H1 (cell line): ENCODE data around the gene HMGB1. TPM values are rescaled to one million over a fixed set of nuclear protein-coding genes. Genes with fewer than 3 reads are reported as not detected.

Experiments used
- CTCF ChIA-PET: fragments of 300-600 bp; sonication (Branson Sonifier 250); formaldehyde crosslinking; loops from one replicate; lab custom pipeline; 2021; ENCODE audit not compliant: partially characterized antibody; lab: Charles Lee
- POLR2A ChIA-PET: fragments of 300-600 bp; sonication (Branson Sonifier 250); formaldehyde crosslinking; loops from one replicate; lab custom pipeline; 2021; ENCODE audit warnings: inconsistent platforms; ENCODE audit not compliant: partially characterized antibody; lab: Charles Lee
- DNase-seq, 2 experiments: peaks; one replicate each; pipeline versions ENCODE4 v3.0.0 to v3.0.0-alpha.2; 2010 to 2022; ENCODE audit warnings: low spot score in 2 of 2, low read depth in 1 of 2, mixed read lengths in 1 of 2
- FAIRE-seq: peaks from 2 replicates; lab custom pipeline; 2011; peaks lifted over from hg19 to GRCh38; lab: Jason Lieb, UNC
- H2AFZ ChIP-seq: 2 replicates; pipeline ENCODE4 v1.8.1; 2012; ENCODE audit warnings: low read length, inconsistent platforms
- H2AK5ac ChIP-seq: 2 replicates; pipeline ENCODE4 v1.6.1; 2013; ENCODE audit warnings: low read depth, low read length
- H2BK120ac ChIP-seq: replicated peaks from 2 replicates; pipeline ENCODE3; 2013; ENCODE audit warnings: low read depth, low read length, inconsistent platforms
- H2BK12ac ChIP-seq: 2 replicates; pipeline ENCODE4 v1.6.1; 2013; ENCODE audit warnings: low read depth, low read length
- H2BK15ac ChIP-seq: 2 replicates; pipeline ENCODE4 v1.6.1; 2013; ENCODE audit warnings: low read length
- H2BK20ac ChIP-seq: 2 replicates; pipeline ENCODE4 v1.6.1; 2013; ENCODE audit warnings: low read length
- H2BK5ac ChIP-seq: 2 replicates; pipeline ENCODE4 v1.6.1; 2013; ENCODE audit warnings: low read depth, low read length
- H3K14ac ChIP-seq: 2 replicates; pipeline ENCODE4 v1.6.1; 2013; ENCODE audit warnings: inconsistent platforms; ENCODE audit not compliant: insufficient read length
- H3K18ac ChIP-seq: 2 replicates; pipeline ENCODE4 v1.6.1; 2013; ENCODE audit warnings: low read length; ENCODE audit errors: extremely low read depth
- H3K23ac ChIP-seq: 2 replicates; pipeline ENCODE4 v1.6.1; 2013; ENCODE audit warnings: inconsistent platforms; ENCODE audit not compliant: insufficient read length
- H3K23me2 ChIP-seq: 2 replicates; pipeline ENCODE4 v1.6.1; 2013; ENCODE audit warnings: low read depth, low read length
- H3K27ac ChIP-seq: 2 replicates; pipeline ENCODE4 v1.6.1; 2011; ENCODE audit warnings: low read depth, low read length, inconsistent platforms
- H3K27me3 ChIP-seq, 4 experiments: replicated peaks in 1 of 4; 1 replicate in 1 of 4; 2 replicates in 3 of 4; pipeline versions ENCODE4 v1.6.1 to v1.8.1; 2011 to 2013; ENCODE audit warnings: low read length in 3 of 4, mild to moderate bottlenecking in 3 of 4, inconsistent platforms in 2 of 4, mixed read lengths in 2 of 4, moderate library complexity in 1 of 4; ENCODE audit not compliant: control insufficient read depth in 3 of 4, insufficient read depth in 3 of 4; ENCODE audit errors: extremely low read depth in 1 of 4
- H3K36me3 ChIP-seq, 4 experiments: 2 replicates each; pipeline versions ENCODE4 v1.6.1 to v1.8.1; 2011 to 2013; ENCODE audit warnings: mild to moderate bottlenecking in 4 of 4, low read length in 3 of 4, moderate library complexity in 2 of 4, control low read depth in 1 of 4, inconsistent platforms in 1 of 4; ENCODE audit not compliant: insufficient read depth in 4 of 4, control insufficient read depth in 2 of 4
- H3K4ac ChIP-seq: replicated peaks from 2 replicates; pipeline ENCODE3; 2013; ENCODE audit warnings: low read length, low read depth, mixed read lengths, inconsistent platforms; ENCODE audit not compliant: insufficient read length
- H3K4me1 ChIP-seq, 4 experiments: replicated peaks in 1 of 4; 1 replicate in 1 of 4; 2 replicates in 3 of 4; pipeline versions ENCODE4 v1.6.1 to v1.8.1; 2011 to 2013; ENCODE audit warnings: low read length in 3 of 4, inconsistent platforms in 2 of 4, mixed read lengths in 1 of 4; ENCODE audit not compliant: insufficient read depth in 4 of 4, control insufficient read depth in 3 of 4
- H3K4me2 ChIP-seq, 2 experiments: 2 replicates each; pipeline versions ENCODE4 v1.6.1 to v1.8.1; 2011 to 2013; ENCODE audit warnings: low read depth in 2 of 2, low read length in 2 of 2, control low read depth in 1 of 2, inconsistent platforms in 1 of 2, mild to moderate bottlenecking in 1 of 2; ENCODE audit not compliant: insufficient read depth in 1 of 2
- H3K4me3 ChIP-seq, 4 experiments: fragments of 200-600, 300-600 bp in 1 of 4; sonication (generic), shearing (Covaris generic), sonication (Bioruptor Twin) in 1 of 4; 2 replicates each; pipeline versions ENCODE4 v1.5.1 to v1.8.1; 2011 to 2016; ENCODE audit warnings: low read length in 4 of 4, low read depth in 3 of 4, control low read depth in 2 of 4, inconsistent platforms in 2 of 4, mild to moderate bottlenecking in 2 of 4, mixed read lengths in 1 of 4, moderate library complexity in 1 of 4; ENCODE audit not compliant: insufficient read depth in 2 of 4; ENCODE audit errors: extremely low read depth in 1 of 4
- H3K56ac ChIP-seq: replicated peaks from 2 replicates; pipeline ENCODE3; 2013; ENCODE audit warnings: low read depth, mild to moderate bottlenecking, mixed read lengths, low read length, inconsistent platforms; ENCODE audit not compliant: insufficient read length
- H3K79me1 ChIP-seq: 2 replicates; pipeline ENCODE4 v1.6.1; 2013; ENCODE audit warnings: low read depth, low read length, control low read depth
- H3K79me2 ChIP-seq, 2 experiments: 2 replicates each; pipeline versions ENCODE4 v1.6.1 to v1.8.1; 2012 to 2013; ENCODE audit warnings: low read length in 2 of 2, mild to moderate bottlenecking in 2 of 2, inconsistent platforms in 1 of 2; ENCODE audit not compliant: insufficient read depth in 2 of 2, control insufficient read depth in 1 of 2
- H3K9ac ChIP-seq, 4 experiments: replicated peaks in 1 of 4; 1 replicate in 1 of 4; 2 replicates in 3 of 4; pipeline versions ENCODE4 v1.6.1 to v1.8.1; 2011 to 2013; ENCODE audit warnings: low read depth in 3 of 4, low read length in 3 of 4, control low read depth in 2 of 4, mild to moderate bottlenecking in 2 of 4, moderate library complexity in 2 of 4, inconsistent platforms in 1 of 4; ENCODE audit errors: extremely low read depth in 1 of 4
- H3K9me3 ChIP-seq, 2 experiments: 2 replicates each; pipeline versions ENCODE4 v1.6.1 to v1.8.1; 2012 to 2013; ENCODE audit warnings: mild to moderate bottlenecking in 2 of 2, moderate library complexity in 2 of 2, control low read depth in 1 of 2, inconsistent platforms in 1 of 2, low read depth in 1 of 2, low read length in 1 of 2, mixed read lengths in 1 of 2; ENCODE audit not compliant: insufficient read depth in 2 of 2
- H4K20me1 ChIP-seq, 2 experiments: replicated peaks in 1 of 2; 2 replicates each; pipeline versions ENCODE3 to v1.8.1; 2011 to 2013; ENCODE audit warnings: inconsistent platforms in 2 of 2, low read length in 2 of 2, mild to moderate bottlenecking in 1 of 2; ENCODE audit not compliant: insufficient read depth in 2 of 2, control insufficient read depth in 1 of 2
- H4K5ac ChIP-seq: 2 replicates; pipeline ENCODE4 v1.6.1; 2013; ENCODE audit warnings: low read length, low read depth, mixed read lengths, inconsistent platforms; ENCODE audit not compliant: insufficient read length
- H4K8ac ChIP-seq: 2 replicates; pipeline ENCODE4 v1.8.0; 2013; ENCODE audit warnings: mild to moderate bottlenecking, moderate library complexity, low read length, inconsistent platforms; ENCODE audit not compliant: insufficient read depth; ENCODE audit errors: extremely low read depth
- H4K91ac ChIP-seq: replicated peaks from 2 replicates; pipeline ENCODE3; 2013; ENCODE audit warnings: low read length, mixed read lengths, inconsistent platforms; ENCODE audit not compliant: insufficient read length
- CTBP2 ChIP-seq: IDR thresholded peaks from 2 replicates; pipeline ENCODE4 v1.7.0; 2011; ENCODE audit warnings: borderline replicate concordance, mild to moderate bottlenecking, moderate library complexity, mixed read lengths, low read length; ENCODE audit not compliant: insufficient read depth, insufficient read length
- HDAC2 ChIP-seq, 2 experiments: fragments of 300-600 bp in 1 of 2; sonication (generic) in 1 of 2; IDR thresholded peaks; 2 replicates each; pipeline ENCODE4 v1.6.1; 2011 to 2012; ENCODE audit warnings: low read depth in 2 of 2, low read length in 2 of 2, mild to moderate bottlenecking in 2 of 2, moderate library complexity in 2 of 2, borderline replicate concordance in 1 of 2, inconsistent platforms in 1 of 2
- HDAC6 ChIP-seq: IDR thresholded peaks from one replicate; pipeline ENCODE4 v1.7.1; 2012; ENCODE audit warnings: low read depth, mild to moderate bottlenecking, inconsistent platforms, low read length, moderate library complexity
- JUND ChIP-seq: IDR thresholded peaks from 2 replicates; pipeline ENCODE4 v1.6.1; 2011; ENCODE audit warnings: mild to moderate bottlenecking, improper control_type of control experiment, low read length
- KDM4A ChIP-seq: IDR thresholded peaks from one replicate; pipeline ENCODE4 v1.7.1; 2012; ENCODE audit warnings: low read depth, mild to moderate bottlenecking, moderate library complexity, low read length, inconsistent platforms; ENCODE audit not compliant: severe bottlenecking
- MAFK ChIP-seq: IDR thresholded peaks from 2 replicates; pipeline ENCODE4 v1.6.1; 2012; ENCODE audit warnings: low read depth, mild to moderate bottlenecking, improper control_type of control experiment, low read length
- SIRT6 ChIP-seq: IDR thresholded peaks from one replicate; pipeline ENCODE4 v1.7.1; 2012; ENCODE audit warnings: low read length, inconsistent platforms
- SRF ChIP-seq: IDR thresholded peaks from 2 replicates; pipeline ENCODE4 v1.6.1; 2011; ENCODE audit warnings: mild to moderate bottlenecking, low read depth, low read length, moderate library complexity
- TBP ChIP-seq: IDR thresholded peaks from 2 replicates; pipeline ENCODE4 v1.6.1; 2011; ENCODE audit warnings: low read depth, low read length, improper control_type of control experiment
- WGBS, 2 experiments: shearing (Covaris generic) in 1 of 2; methylation state at CpG; one replicate each; pipeline versions ENCODE4 v1.1.6 to v1.1.7; 2013 to 2015; ENCODE audit warnings: low lambda C conversion rate in 2 of 2, mixed read lengths in 2 of 2, inconsistent platforms in 1 of 2, low coverage in 1 of 2, missing lambda C conversion rate in 1 of 2; ENCODE audit not compliant: insufficient replicate concordance in 2 of 2, insufficient coverage in 1 of 2, insufficient read length in 1 of 2; ENCODE audit errors: extremely low coverage in 1 of 2, missing lambda C conversion rate in 1 of 2; 5-methylcytosine and 5-hydroxymethylcytosine counted together
- polyA plus RNA-seq, 7 experiments: library from polyadenylated mRNA; depleted of rRNA in 3 of 7; stranded (reverse) in 5 of 7; unstranded in 2 of 7; fragments of >200 nt in 5 of 7; fragments of 200-250 nt in 2 of 7; gene quantifications; 1 replicate in 5 of 7; 2 replicates in 1 of 7; 4 replicates in 1 of 7; pipeline versions ENCODE4 v1.2.1 to v1.2.3, GENCODE V29; 2011 to 2013; ENCODE audit warnings: missing spikeins in 2 of 7, mixed read lengths in 2 of 7
- total RNA-seq: library from RNA; stranded (reverse); fragmentation: NEBNext Ultra II Directional; extraction: Animal tissue kit (Norgen Biotek cat#: 25700); gene quantifications from 2 replicates; pipeline ENCODE4 v1.2.1, GENCODE V29; 2021
- TF ChIP-seq, protein P1 (sequence below), 3 experiments: IDR thresholded peaks; 1 replicate in 2 of 3; 2 replicates in 1 of 3; pipeline versions ENCODE4 v1.5.1 to v1.6.1; 2011; ENCODE audit warnings: low read length in 3 of 3, mild to moderate bottlenecking in 3 of 3, inconsistent platforms in 2 of 3, low read depth in 1 of 3, moderate library complexity in 1 of 3; ENCODE audit not compliant: insufficient read depth in 1 of 3; ENCODE audit errors: control extremely low read depth in 1 of 3
- TF ChIP-seq, protein P2 (sequence below): IDR thresholded peaks from 2 replicates; pipeline ENCODE4 v1.6.1; 2012; ENCODE audit warnings: inconsistent platforms

HMGB1 gene
- total and polyA plus RNA-seq, 2 of the 8 experiments (the other 6 are each of a cell fraction or from before 2014, with no cell fraction given): 123 to 776 TPM

DNA sequence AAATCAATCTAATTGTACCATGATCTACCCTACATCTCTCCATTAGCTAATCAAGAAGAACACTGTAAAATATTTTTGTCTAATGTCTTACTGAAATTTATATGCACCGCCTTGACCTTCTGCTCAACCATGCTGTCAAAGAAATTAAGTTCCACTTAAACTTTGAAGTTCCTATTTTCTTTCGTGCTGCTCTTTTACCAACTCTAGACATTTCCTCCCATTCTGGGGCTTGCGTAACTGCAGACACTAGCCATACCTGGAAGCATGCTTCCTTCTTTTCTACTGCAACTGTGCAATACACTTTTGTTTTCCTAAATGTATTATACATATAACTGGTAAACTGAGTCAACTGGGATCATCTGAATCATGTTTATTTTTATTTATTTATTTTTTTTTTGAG lies 51.9 kb downstream of the HMGB1 start:
- Histone ChIP-seq H3K4ac (no peak overlapping the region), H2BK15ac (no peak overlapping the region), H3K4me3 (no peak overlapping the region), H3K9me3 (no peaks in the 10 kb centered on the region), H3K18ac (no peak overlapping the region), H4K20me1 (no peaks in the 10 kb centered on the region), H3K9ac (no peak overlapping the region), H3K36me3 (no peaks in the 10 kb centered on the region), H2BK12ac (no peak overlapping the region), H3K4me2 (no peak overlapping the region), H3K27me3 (peaks cover 0 to 12% (median 7%) of the 10 kb centered on the region in 4 experiments; a peak in 6 of 7 replicates), H3K23me2 (no peaks in the 10 kb centered on the region), H4K5ac (no peak overlapping the region), H2AFZ (no peak overlapping the region), H2BK120ac (no peak overlapping the region), H4K8ac (no peak overlapping the region), H3K4me1 (peaks cover under 1 to 6% (median 2%) of the 10 kb centered on the region in 4 experiments; a peak in 5 of 7 replicates), H2BK20ac (no peak overlapping the region), H2AK5ac (no peak overlapping the region), H3K79me1 (no peaks in the 10 kb centered on the region), H3K23ac (no peak overlapping the region), H3K27ac (no peak overlapping the region), H3K14ac (no peak overlapping the region), H2BK5ac (no peak overlapping the region), H3K56ac (no peak overlapping the region), H3K79me2 (no peaks in the 10 kb centered on the region), H4K91ac (no peak overlapping the region)
- CTCF ChIA-PET: no interaction called here
- POLR2A ChIA-PET: interaction anchor here (1.4 kb wide), 1 partner anchor 14 kb away, joined by 3 read pairs; no protein-coding TSS in a partner anchor
- DNase-seq: no peak
- 56% methylated on average over 3 of the region's 3 CpGs; no CpG with 5 or more reads in 1 of the 2 experiments for WGBS, 2 experiments
- FAIRE-seq: no peak
- TF ChIP-seq JUND (no peak), MAFK (no peak), HDAC6 (no peak), KDM4A (no peak), TBP (no peak), HDAC2 (IDR thresholded peaks at IDR 0.05; ENCODE audit: borderline replicate concordance in 1 of 2, low read depth in 2 of 2, low read length in 2 of 2) (no peak), CTBP2 (no peak), SIRT6 (no peak), SRF (no peak)
- TF ChIP-seq, protein P1, sequence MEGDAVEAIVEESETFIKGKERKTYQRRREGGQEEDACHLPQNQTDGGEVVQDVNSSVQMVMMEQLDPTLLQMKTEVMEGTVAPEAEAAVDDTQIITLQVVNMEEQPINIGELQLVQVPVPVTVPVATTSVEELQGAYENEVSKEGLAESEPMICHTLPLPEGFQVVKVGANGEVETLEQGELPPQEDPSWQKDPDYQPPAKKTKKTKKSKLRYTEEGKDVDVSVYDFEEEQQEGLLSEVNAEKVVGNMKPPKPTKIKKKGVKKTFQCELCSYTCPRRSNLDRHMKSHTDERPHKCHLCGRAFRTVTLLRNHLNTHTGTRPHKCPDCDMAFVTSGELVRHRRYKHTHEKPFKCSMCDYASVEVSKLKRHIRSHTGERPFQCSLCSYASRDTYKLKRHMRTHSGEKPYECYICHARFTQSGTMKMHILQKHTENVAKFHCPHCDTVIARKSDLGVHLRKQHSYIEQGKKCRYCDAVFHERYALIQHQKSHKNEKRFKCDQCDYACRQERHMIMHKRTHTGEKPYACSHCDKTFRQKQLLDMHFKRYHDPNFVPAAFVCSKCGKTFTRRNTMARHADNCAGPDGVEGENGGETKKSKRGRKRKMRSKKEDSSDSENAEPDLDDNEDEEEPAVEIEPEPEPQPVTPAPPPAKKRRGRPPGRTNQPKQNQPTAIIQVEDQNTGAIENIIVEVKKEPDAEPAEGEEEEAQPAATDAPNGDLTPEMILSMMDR (IDR thresholded peaks at IDR 0.05; ENCODE audit: control extremely low read depth in 1 of 3, insufficient read depth in 1 of 3, low read depth in 1 of 3, low read length in 3 of 3): no peak
- TF ChIP-seq, protein P2, sequence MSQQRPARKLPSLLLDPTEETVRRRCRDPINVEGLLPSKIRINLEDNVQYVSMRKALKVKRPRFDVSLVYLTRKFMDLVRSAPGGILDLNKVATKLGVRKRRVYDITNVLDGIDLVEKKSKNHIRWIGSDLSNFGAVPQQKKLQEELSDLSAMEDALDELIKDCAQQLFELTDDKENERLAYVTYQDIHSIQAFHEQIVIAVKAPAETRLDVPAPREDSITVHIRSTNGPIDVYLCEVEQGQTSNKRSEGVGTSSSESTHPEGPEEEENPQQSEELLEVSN: no peak
